Astrocyte of the spinal cord (primary cell): ENCODE data around the gene TMED1.
A peak's percentile ranks its signal among the peaks of the same experiment; 100 is the strongest.
"Not testable (repeated sequence)": the region's sequence is repeated elsewhere in the genome, so short reads cannot be mapped to it uniquely, and the experiment has no call there.

ENCODE experiments used
- DNase-seq: peaks from one replicate; pipeline ENCODE4 v3.0.0; 2011; ENCODE audit warnings: low read depth, low spot score
- H3K4me3 ChIP-seq: 2 replicates; pipeline ENCODE4 v1.5.1; 2011; ENCODE audit warnings: low read depth, mild to moderate bottlenecking, low read length, moderate library complexity
- CTCF ChIP-seq: IDR thresholded peaks from 2 replicates; pipeline ENCODE4 v1.5.1; 2012; ENCODE audit warnings: low read depth, mild to moderate bottlenecking, low read length, inconsistent platforms
- in situ Hi-C: cut with HindIII; loops from 2 replicates; pipeline ENCODE4 v1.10.0; 2017; ENCODE audit warnings: low sequenced_read_pairs

TMED1 gene

GRCh38 chr19:10858204-10858828 lies 22.3 kb upstream of the TMED1 start:
- no peak for DNase-seq
- no peak overlapping the region for H3K4me3 ChIP-seq
- in situ Hi-C loops, result no loop called here
- TF ChIP-seq CTCF, result peak; percentile 84

GRCh38 chr19:10856899-10857298 lies 20.9 kb upstream of the TMED1 start:
- DNase-seq, H3K4me3 ChIP-seq, in situ Hi-C loops: not testable (repeated sequence)

GRCh38 chr19:10855879-10856522 lies 20.0 kb upstream of the TMED1 start:
- DNase-seq, result no peak
- no peak overlapping the region for H3K4me3 ChIP-seq
- in situ Hi-C loops, result no loop called here
- peak; percentile 57 for TF ChIP-seq CTCF

GRCh38 chr19:10854350-10855089 lies 18.5 kb upstream of the TMED1 start:
- in situ Hi-C loops, result no loop called here
- DNase-seq, result no peak
- TF ChIP-seq CTCF, result no peak
- H3K4me3 ChIP-seq, result no peak overlapping the region

- TF ChIP-seq CTCF, result no peak
- no peak overlapping the region for H3K4me3 ChIP-seq
- DNase-seq, result no peak
- in situ Hi-C loops, result no loop called here
These were observed 16.9 kb upstream of the TMED1 start for GRCh38 chr19:10852941-10853340.

- no peak overlapping the region for H3K4me3 ChIP-seq
- peak; percentile 48 for DNase-seq
- TF ChIP-seq CTCF, result no peak
- in situ Hi-C loops, result no loop called here
These were observed 16.2 kb upstream of the TMED1 start for GRCh38 chr19:10852098-10852800.
